Amniotic epithelial cell (primary cell): ENCODE data around the gene MEGF6.

Experiments used
- DNase-seq: peaks from one replicate; pipeline ENCODE4 v3.0.0-alpha.2; 2010; ENCODE audit warnings: low read depth

MEGF6 gene

DNA sequence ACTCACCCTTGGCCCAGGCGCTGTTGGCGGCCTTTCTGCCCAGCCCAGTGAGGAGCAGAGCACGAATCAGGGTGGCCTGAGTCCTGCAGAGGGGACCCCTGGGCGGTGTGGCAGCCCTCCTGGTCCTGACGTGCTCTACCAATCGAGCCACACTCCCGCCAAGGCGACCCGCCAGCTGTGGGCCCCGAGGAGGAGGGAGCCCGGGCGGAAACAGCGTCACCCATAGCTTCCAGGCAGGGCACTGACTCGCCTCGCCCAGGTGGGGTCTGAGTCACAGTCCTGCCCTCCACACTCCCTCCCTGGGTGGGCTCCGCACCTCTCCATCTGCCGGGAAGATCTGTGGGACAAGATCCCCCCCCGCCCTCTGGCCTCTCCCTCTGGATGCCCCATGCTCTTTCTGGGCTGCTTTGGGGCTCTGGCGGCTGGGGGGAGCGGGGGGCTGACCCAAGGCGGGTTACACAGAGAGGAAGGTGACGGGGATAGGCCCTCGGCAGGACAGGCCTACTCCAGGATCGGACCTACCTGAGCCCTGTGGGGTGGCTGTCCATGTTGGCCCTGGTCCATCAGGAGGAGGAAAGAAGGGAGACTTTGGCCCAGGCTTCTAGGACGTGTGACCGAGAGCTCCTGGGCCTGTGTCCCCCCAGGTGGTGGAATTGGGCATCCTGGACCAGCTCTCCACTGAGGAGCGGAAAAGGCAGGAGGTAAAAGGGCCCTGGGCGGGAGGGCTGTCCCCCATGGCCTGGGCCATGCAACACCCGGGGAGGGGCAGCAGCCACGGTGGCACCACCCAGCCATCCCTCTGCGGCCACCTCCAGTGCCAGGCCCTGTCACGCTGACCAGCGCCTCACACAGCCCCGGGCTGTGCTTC lies 142.8 kb downstream of the MEGF6 start:
- DNase-seq = no peak

DNA sequence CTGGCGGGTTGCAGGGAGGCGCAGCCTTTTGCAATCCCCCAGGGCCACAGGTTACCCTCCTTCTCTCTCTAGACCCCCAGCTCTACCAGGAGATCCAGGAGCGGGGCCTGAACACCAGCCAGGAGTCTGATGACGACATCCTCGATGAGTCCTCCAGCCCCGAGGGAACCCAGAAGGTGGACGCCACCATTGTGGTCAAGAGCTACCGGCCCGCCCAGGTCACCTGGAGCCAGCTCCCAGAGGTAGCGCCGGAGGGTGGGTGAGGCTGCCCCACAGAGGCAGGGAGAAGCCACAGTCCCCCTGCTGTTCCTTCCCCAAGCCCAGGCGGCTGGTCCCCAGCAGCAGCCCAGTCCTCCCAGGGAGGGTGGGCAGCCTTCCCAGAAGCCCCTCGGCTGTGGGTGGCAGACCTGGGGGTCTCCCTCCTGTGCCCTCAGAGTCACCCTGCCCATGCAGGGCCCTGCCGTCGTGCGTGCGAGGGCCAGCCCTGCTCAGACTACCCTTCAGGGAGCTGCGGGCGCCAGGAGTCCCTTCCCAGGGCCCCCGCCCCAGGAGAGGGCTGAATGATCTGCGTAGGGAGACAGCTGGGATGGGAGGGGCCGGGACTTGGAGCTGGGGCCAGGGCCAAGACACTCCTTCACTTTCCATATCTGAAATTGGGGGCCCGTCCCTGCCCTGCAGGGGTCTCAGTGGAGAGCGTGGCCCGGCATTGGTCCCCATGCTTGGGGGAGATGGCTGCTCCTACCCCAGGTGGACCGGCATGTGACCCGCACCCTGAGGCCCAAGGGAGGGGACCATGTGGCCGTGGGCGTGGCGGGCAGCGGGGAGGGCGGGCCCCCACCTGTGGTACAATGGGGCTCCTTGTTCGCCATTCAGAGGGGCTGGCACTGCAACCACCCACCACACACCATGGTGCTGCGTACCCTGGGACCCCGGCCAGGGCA lies 143.9 kb downstream of the MEGF6 start:
- no peak for DNase-seq

DNA sequence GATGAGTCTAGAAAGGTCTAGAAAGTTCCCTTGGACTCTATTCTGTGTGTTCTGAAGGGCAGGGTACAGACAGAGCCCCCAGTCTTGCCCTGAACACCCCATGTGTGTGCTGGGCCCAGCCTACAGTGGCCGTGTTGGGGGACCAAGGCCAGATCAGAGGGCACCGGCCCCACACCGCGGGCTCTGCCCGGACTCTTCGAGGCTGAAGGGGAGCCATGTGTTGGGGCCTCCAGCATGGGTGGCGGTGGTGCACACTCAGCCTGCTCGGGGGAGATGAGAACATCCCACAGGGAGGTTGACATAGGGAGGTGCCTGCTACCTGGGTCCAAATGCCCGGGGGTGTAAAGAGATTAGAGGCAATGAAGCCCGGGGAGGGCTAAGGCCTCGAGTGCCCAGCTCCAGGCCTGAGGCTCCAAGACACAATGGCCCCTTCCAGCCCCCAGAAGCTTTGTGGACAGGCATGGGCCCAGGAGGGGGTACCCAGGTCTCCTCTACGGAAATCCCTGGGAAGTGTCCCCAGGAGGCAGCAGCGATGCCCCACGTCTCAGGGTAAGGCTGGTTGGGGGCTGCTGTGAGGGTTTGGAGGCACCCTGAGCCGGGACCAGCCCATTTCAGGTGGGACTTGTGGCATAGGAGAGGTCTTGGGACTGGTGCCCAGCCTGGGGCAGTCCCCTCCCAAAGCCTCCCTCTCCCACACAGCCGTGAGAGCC lies 144.8 kb downstream of the MEGF6 start:
- DNase-seq = no peak

DNA sequence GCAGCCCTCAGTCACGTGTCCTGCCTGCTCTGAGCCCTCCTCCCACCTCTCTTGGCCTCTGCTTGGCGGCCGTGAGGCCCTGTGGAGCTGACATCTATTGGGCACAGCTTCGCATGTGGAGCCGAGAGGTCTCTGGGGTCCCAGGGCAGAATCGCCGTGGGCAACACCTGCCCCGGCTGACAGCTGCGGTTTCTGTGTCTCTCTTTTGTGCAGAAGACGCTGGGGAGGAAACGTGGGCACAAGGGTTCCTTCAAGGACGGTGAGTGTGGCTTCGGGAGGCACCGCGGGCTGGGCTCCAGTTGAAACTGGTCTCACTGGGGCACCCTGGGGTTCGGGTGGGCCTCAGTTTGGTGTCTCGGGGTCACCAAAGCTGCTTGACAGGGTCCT lies 145.4 kb downstream of the MEGF6 start:
- DNase-seq = no peak

DNA sequence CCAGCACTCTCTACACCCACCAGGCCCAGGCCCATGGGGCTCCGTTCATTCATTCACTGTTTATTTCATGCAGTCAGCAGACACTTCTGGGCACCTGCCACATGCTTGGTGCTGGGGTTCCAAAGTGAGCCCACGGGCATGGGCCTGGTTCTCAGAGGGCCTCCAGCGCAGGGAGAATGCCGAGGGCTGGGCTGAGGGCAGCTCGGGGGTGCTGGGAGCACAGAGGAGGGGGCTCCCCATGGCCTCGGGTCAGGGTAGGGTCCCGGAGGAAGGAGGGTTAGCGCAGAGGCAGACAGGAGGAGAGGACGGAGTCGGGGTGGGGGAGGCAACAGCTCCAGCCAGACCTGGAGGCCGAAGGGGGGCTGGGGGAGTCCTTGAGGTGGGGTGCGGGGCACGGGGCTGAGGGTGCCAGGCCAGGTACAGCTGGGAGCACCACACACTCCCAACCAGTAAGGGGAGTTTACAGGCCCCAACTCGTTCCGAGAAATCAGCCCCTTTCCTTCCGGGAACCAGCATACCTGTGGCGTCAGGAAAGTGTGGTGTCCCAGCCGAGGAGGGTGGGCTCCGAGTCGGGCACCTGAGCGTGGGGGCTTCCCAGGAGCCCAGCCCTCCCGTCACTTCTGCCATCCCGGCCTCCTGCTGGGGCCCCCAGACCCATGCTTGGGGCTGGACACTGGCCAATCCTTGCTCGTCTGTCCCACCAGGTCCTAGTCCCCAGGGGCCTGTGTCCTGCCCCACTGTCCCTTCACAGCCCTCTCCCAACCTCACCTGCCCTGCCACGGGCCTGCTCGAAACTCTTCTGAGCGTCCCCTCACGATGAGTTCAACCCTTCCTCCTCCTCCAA lies 146.0 kb downstream of the MEGF6 start:
- no peak for DNase-seq

DNA sequence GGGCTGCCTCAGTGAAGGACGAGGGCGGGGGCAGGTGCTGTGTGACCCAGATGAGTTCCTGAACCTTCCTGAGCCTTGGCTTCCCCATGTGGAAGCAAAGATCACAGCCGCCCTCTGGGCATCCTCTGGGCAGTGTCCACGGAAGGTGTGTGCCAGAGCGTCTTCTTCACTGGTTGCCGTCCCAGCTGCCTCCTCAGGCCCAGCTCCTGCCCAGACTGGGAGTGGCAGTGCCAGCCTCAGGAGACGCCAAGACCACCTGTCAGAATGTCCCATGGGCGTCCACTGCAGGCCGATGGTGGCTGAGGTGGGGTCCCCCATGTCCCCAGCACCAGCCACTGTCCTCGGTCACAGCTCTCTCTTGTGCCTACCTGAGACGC lies 146.7 kb downstream of the MEGF6 start:
- no peak for DNase-seq

DNA sequence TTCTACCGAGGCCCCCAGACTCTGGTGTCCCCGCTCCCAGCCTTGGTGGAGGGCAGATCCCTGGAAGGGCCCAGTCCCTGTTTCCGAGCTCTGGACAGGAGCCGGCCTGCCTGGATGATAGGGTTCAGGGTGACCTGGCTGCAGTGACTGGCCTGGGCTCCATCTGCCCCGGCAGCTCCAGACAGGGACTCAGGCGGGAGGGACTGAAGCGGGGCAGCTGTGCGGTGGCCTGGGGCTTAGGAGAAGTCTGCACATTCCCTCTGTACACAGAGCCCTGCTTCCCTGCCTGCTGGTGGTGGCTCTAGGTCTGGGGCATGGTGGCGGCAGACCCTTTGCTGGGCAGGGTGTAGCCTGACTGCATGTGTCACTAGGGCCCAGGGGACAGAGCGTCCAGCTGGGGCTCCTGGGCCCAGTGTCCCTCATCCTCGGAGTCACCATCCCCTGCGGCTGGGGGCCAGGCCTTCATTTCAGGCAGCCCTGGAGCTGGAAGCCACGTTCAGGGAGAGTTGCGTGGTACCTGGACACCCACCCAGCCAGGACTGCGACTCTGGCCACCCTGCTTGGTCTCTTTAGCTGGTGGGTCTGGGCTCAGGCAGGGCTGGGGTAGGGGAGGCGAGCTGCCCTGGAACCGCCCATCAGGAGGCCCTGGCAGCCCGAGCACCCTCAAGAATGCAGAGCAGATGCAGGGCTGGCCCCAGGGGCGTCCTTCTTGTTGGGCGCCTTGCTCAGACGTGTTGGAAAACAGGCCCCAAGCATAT lies 147.2 kb downstream of the MEGF6 start:
- no peak for DNase-seq

DNA sequence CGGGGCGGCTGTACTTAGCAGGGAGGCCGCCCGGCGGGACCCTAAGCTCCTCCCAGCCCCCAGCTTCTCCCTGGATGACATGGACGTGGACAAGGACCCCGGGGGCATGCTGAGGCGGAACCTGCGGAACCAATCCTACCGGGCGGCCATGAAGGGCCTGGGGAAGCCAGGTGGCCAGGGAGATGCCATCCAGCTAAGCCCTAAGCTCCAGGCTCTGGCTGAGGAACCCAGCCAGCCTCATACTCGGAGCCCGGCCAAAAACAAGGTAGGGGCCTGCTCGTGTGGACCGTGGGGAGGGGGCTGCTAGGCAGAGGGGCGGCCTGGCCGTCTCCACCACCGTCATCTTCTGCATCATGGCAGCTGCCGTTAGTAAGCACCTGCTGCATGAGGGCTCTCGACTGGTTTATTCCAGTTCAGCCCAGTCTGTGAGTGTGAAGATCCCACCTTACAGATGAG lies 147.9 kb downstream of the MEGF6 start:
- no peak for DNase-seq

DNA sequence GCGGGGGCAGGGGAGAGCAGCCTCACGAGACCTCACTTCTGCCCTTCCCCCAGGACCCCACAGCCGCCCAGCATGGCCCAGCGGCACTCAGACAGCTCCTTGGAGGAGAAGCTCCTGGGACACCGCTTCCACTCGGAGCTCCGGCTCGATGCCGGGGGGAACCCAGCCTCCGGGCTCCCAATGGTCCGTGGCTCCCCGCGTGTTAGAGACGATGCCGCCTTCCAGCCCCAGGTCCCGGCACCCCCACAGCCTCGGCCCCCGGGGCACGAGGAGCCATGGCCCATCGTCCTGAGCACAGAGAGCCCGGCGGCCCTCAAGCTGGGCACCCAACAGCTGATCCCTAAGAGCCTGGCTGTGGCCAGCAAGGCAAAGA lies 148.3 kb downstream of the MEGF6 start:
- DNase-seq = no peak

DNA sequence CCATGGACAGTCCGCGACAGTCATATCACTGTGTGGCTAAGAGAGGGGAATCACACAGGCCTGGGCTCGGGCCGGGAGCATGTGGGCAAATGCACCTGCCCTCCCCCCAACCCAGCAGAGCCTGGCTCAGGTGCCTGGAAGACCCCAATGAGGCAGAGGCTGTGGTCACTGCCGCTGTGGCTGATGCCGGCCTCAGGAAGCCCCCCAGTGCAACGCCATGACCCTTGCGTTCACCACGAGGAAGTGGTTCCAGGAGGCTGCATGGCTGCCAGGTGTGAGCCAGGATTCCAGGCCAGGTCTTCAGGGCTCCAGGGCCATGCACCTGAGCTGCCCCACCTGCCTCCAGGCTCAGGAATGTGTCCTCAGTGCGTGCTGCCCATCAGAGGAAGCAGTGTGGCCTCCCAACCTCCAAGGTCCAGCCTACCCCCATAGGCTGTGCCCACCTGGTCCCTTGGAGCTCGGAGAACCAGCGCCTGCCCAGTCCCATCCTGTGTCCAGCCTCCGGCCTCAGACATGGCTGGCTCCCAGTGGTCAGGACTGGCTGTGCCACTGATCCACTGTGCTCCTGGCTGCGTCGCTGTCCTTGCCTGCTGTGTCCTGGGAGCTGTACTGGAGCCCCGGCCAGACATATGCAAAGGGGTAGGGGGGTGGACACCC lies 148.8 kb downstream of the MEGF6 start:
- DNase-seq = no peak

DNA sequence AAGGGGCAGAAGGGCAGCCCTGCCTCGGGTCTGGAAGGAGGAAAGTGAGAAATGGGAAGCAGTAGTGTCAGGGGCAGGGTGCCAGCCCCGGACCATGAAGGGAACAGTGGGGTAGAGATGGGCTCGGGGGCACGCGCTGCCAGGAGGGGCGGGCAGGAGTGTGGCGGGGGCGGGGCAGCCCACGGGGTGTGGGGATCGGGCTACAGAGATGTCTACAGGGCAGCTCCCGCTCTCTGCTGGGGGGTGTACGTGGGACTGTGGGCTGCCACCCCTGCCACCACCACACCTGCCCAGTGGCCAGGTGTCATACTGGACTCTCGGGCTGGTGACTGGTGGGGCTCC lies 149.4 kb downstream of the MEGF6 start:
- DNase-seq = no peak

DNA sequence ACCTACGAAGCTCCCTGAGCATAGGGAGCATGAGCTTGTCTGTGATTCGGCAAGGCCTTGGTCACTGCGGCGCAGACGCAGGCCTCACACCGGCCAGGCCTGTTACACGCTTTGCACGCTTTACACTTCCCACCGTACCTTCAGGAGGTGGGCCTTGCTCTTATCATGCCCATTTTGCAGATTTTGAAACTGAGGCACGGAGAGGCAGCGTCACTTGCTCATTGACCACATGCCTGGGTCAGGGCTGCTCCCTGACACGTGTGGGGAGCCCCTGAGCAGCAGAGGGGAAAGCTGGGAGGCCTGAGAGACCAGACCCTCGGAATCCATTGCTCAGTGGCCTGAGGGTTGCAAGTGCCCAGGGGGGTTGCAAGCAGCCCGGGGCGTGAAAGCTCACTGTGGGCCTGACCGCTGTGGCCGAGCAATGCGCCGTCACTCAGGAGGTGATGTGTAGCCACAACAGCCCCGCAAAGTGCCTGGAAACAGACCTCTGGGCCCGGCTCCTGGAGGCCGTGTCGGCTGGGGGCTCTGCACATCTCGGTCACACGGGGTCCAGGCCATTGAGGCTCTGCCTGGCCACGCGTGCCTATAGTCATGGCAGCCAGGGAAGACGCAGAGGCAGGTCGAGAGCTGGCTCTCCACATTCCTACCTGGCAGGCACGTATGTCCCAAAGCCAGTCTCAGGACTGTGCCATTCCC lies 149.9 kb downstream of the MEGF6 start:
- no peak for DNase-seq

DNA sequence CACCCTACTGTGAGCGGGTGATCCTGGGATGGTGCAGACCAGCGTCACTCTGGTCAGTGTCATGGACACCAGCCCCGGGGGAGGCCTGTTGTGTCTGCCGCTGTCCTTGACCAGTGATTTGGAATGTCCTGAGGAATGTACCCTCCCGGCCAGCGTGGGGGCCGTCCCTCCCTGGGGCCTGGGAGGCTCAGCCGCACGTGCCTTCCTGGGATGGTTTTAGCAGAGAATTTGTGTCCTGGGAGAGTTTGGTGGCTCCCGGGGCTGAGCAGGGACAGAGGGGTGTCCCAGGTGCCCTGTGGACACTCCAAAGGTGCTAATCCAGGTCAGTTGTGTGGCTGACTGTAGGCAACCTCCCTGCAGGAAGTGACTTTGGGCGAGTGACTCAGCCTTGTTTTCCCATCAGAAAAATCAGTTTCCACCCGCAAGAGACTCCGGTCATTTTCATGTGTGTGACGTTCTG lies 150.6 kb downstream of the MEGF6 start:
- no peak for DNase-seq

DNA sequence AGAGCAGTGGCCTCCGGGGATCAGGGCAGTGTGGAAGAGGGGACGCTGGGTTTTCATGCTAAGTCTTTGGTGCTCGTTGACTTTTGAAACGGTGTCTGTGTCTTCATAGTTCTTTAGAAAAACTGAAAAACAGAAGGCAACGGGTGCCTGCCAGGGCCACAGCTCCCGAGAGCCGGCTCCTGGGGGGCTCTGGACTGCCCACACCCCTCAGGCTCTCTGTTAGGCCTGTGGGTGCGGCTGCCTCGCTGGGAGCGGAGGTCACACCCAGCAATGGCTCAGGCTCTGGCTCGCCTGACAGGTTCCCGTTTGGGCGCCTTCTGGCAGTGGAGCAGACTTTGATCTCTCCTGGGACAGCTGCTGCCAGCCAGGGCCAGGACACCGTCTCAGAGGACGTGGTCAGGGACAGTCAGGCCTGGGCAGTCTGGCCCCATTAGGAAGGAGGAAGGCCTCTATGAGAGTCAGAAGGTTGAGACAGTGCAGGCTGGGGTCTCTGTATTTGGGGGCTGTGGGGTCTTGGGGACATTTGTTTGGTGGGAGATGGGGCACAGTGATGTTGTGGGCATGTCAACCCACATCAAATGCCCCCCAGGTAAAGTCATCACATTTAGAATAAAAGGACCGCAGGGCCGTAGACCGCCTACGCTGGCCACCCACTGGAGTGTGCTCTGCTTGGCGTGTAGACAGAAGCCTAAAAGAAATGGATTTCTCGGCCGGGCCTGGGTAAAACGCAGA lies 151.2 kb downstream of the MEGF6 start:
- no peak for DNase-seq

DNA sequence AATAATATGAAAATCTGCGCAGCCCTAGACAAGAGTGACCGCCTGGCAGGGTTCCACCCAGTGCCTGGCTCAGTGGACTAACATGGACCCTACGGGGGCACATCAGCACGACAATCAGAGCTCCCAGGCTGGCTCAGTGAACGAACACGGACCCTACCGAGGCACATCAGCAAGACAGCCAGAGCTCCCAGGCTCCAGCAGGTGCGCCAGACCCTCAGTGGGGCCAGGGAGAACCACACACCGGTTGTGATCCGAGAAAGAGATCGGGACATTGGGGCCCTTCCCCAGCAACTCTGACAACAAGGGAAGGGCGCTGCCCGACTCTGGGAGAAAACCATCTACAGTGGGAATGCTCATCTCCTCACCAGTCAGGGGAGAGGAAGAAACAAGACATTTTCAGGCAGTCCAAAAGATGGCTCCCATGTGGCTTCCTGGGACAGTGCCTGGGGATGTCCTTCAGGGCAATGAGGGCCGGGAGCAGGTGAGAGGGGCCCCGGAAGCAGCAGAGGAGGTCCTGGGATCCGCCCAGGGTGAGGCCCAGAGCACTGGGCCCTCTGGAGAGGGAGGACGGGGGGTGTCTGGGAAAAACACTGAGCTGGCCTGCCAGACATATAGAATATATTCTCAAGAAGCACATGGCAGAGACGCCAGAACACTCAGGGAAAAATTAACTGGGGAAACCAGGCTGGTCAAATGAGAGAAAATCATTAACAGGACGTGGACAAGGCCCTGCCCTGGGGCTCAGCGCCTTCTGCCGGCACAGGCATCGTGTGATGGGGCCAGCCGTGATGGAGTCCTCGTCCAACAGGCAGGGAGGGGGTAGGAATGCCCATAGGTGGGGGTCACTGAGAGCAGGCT lies 152.0 kb downstream of the MEGF6 start:
- no peak for DNase-seq

DNA sequence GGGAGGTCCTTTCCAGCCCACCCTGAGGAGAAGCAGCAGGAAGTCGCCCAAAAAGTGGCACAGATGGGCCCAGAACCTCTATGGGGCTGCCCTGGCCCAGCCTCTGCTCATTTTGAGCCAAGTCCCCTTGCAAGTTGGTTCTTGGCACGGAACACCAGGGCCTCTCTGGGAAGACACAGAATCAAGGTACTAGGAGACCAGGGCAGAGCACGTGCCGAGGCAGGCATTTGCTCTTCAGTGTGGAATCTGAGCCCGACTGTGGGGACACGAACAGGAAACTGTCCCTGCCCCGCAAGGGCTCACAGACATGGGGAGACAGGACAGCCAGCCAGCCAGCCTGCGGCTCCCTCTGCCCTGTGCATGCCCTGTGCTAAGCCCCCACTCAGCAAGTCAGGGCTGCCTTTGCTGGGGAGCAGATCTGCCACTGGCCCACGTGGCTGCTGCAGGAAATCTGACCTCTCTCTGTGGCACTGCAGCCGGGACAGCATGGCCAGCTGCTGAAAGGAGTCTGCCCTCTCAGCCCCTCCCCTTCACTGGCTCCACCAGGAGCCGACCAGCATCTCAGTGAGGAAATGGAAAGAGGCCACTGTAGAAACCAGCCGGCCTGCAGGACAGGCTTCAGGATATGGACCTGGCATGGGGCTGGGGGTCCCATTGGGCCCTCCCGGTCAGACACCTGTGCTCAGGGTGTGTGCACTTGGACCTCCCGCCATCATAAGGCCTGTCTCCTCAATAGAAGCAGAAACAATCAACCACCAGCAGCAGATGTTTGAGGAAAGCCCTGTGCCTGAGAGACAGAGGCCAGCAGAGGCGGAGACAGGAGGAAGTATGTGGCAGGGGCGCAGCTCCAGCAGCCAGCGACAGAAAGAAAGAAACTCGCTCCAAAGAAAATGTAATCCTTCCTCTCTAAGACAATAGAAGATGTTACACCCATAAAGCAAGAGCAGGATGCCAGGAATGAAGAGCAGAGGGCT lies 153.1 kb downstream of the MEGF6 start:
- no peak for DNase-seq
